Activated T-cell treated with anti-CD3 and anti-CD28 coated beads, Interleukin-2, amount 50 U/mL, for 1 hour (primary cell): ENCODE measurements around the gene GABRB3.

Source experiments
- DNase-seq: peaks from one replicate; pipeline ENCODE4 v3.0.0-alpha.2; 2020

The GABRB3 gene

GRCh38 chr15:26623071-26623470, 149.8 kb downstream of the GABRB3 start:
- DNase-seq: no peak

- DNase-seq: no peak
Observed at GRCh38 chr15:26621816-26622215, 151.1 kb downstream of the GABRB3 start.

GRCh38 chr15:26620528-26621458, 152.1 kb downstream of the GABRB3 start:
- no peak for DNase-seq

GRCh38 chr15:26615927-26616302, 157.0 kb downstream of the GABRB3 start:
- no peak for DNase-seq

GRCh38 chr15:26615188-26615926, 157.5 kb downstream of the GABRB3 start:
- no peak for DNase-seq

- DNase-seq: no peak
Observed at GRCh38 chr15:26614734-26615133, 158.1 kb downstream of the GABRB3 start.

- no peak for DNase-seq
Observed at GRCh38 chr15:26598704-26599103, 174.2 kb downstream of the GABRB3 start.

- DNase-seq: no peak
Observed at GRCh38 chr15:26595611-26596010, 177.3 kb downstream of the GABRB3 start.

GRCh38 chr15:26590676-26591075, 182.2 kb downstream of the GABRB3 start:
- DNase-seq: no peak

- no peak for DNase-seq
Observed at GRCh38 chr15:26582840-26583239, 190.0 kb downstream of the GABRB3 start.

GRCh38 chr15:26580943-26581342, 191.9 kb downstream of the GABRB3 start:
- DNase-seq: no peak

GRCh38 chr15:26572602-26573350, 200.1 kb downstream of the GABRB3 start:
- no peak for DNase-seq

GRCh38 chr15:26571346-26571745, 201.5 kb downstream of the GABRB3 start:
- DNase-seq: no peak

GRCh38 chr15:26565542-26565941, 207.3 kb downstream of the GABRB3 start:
- DNase-seq: no peak

- no peak for DNase-seq
Observed at GRCh38 chr15:26564361-26564760, 208.5 kb downstream of the GABRB3 start.

- DNase-seq: no peak
Observed at GRCh38 chr15:26562336-26562735, 210.5 kb downstream of the GABRB3 start.

GRCh38 chr15:26561896-26562295, 211.0 kb downstream of the GABRB3 start:
- no peak for DNase-seq

GRCh38 chr15:26561130-26561529, 211.7 kb downstream of the GABRB3 start:
- no peak for DNase-seq

- DNase-seq: no peak
Observed at GRCh38 chr15:26555898-26556297, 217.0 kb downstream of the GABRB3 start.

GRCh38 chr15:26551473-26551872, 221.4 kb downstream of the GABRB3 start:
- DNase-seq: no peak

GRCh38 chr15:26550880-26551279, 222.0 kb downstream of the GABRB3 start:
- no peak for DNase-seq

GRCh38 chr15:26537663-26538062, 235.2 kb downstream of the GABRB3 start:
- DNase-seq: no peak

GRCh38 chr15:26531489-26531888, 241.4 kb downstream of the GABRB3 start:
- no peak for DNase-seq
